Nephron (organoid): ENCODE data around the gene ZGPAT.

Experiments
- H3K27ac Mint-ChIP-seq, 3 experiments: 2 replicates each; pipeline ENCODE4 v1.8.0; 2020; ENCODE audit warnings: mixed read lengths in 3 of 3, mild to moderate bottlenecking in 2 of 3, moderate library complexity in 1 of 3
- H3K27me3 Mint-ChIP-seq: 2 replicates; pipeline ENCODE4 v1.8.0; 2021; ENCODE audit warnings: low read depth, mild to moderate bottlenecking, moderate library complexity, mixed read lengths
- H3K36me3 Mint-ChIP-seq: 2 replicates; pipeline ENCODE4 v1.8.0; 2020; ENCODE audit warnings: low read depth, mixed read lengths
- H3K4me1 Mint-ChIP-seq: 2 replicates; pipeline ENCODE4 v1.8.0; 2020; ENCODE audit warnings: mixed read lengths
- H3K4me3 Mint-ChIP-seq, 3 experiments: 2 replicates each; pipeline ENCODE4 v1.8.0; 2020; ENCODE audit warnings: mild to moderate bottlenecking in 3 of 3, mixed read lengths in 3 of 3, moderate library complexity in 2 of 3
- H3K9me3 Mint-ChIP-seq: 2 replicates; pipeline ENCODE4 v1.8.0; 2020; ENCODE audit warnings: mixed read lengths
- CTCF ChIP-seq, 3 experiments: fragments of 200-600 bp; sonication (generic); IDR thresholded peaks; one replicate each; pipeline ENCODE4 v1.5.0; 2021; ENCODE audit warnings: antibody characterized with exemption in 3 of 3; ENCODE audit not compliant: unreplicated experiment in 3 of 3

Gene ZGPAT

GRCh38 chr20:63766695-63767426 is 59.0 kb downstream of the ZGPAT start:
- TF ChIP-seq CTCF (IDR thresholded peaks at IDR 0.05; ENCODE audit: unreplicated experiment in 3 of 3): no peak
- Mint-ChIP-seq H3K4me1 (no peaks in the 10 kb centered on the region), H3K4me3 (no peak overlapping the region), H3K27me3 (no peaks in the 10 kb centered on the region), H3K27ac (no peak overlapping the region), H3K9me3 (no peaks in the 10 kb centered on the region), H3K36me3 (peaks cover 64% of the 10 kb centered on the region)

DNA sequence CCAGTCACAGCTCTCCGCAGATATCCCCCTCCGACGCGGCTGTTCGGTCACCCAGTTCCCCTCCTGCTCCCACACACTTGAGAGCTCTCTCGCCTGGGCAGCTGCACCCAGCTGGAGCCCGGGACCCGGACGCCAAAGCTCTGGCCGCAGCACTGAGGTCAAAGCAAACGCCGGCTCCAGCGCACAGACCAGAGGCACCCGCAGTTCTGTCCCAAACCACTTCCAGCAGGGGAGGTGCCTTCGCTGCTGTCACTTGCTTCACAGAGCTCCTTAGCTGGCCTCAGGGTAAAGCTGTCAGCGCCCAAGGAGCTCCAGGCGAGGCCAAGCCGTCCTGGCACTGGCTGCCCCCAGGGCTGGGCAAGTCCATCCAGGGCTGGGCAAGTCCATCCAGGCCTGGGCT is 59.6 kb downstream of the ZGPAT start:
- H3K36me3 Mint-ChIP-seq: peaks cover 59% of the 10 kb centered on the region
- no peak overlapping the region for H3K27ac Mint-ChIP-seq
- H3K4me3 Mint-ChIP-seq: no peak overlapping the region
- TF ChIP-seq CTCF (IDR thresholded peaks at IDR 0.05; ENCODE audit: unreplicated experiment in 3 of 3): no peak
- H3K9me3 Mint-ChIP-seq: no peaks in the 10 kb centered on the region
- no peaks in the 10 kb centered on the region for H3K4me1 Mint-ChIP-seq
- no peaks in the 10 kb centered on the region for H3K27me3 Mint-ChIP-seq

GRCh38 chr20:63767886-63768285 is 60.0 kb downstream of the ZGPAT start:
- Mint-ChIP-seq H3K27ac (no peak overlapping the region), H3K9me3 (no peaks in the 10 kb centered on the region), H3K4me1 (no peaks in the 10 kb centered on the region), H3K27me3 (no peaks in the 10 kb centered on the region), H3K4me3 (no peak overlapping the region), H3K36me3 (peaks cover 58% of the 10 kb centered on the region)
- TF ChIP-seq CTCF (IDR thresholded peaks at IDR 0.05; ENCODE audit: unreplicated experiment in 3 of 3): no peak

GRCh38 chr20:63768591-63769515 is 61.0 kb downstream of the ZGPAT start:
- Mint-ChIP-seq H3K9me3 (no peaks in the 10 kb centered on the region), H3K4me3 (no peak overlapping the region), H3K4me1 (no peaks in the 10 kb centered on the region), H3K27ac (no peak overlapping the region), H3K27me3 (no peaks in the 10 kb centered on the region), H3K36me3 (peaks cover 48% of the 10 kb centered on the region)
- TF ChIP-seq CTCF (IDR thresholded peaks at IDR 0.05; ENCODE audit: unreplicated experiment in 3 of 3): no peak

DNA sequence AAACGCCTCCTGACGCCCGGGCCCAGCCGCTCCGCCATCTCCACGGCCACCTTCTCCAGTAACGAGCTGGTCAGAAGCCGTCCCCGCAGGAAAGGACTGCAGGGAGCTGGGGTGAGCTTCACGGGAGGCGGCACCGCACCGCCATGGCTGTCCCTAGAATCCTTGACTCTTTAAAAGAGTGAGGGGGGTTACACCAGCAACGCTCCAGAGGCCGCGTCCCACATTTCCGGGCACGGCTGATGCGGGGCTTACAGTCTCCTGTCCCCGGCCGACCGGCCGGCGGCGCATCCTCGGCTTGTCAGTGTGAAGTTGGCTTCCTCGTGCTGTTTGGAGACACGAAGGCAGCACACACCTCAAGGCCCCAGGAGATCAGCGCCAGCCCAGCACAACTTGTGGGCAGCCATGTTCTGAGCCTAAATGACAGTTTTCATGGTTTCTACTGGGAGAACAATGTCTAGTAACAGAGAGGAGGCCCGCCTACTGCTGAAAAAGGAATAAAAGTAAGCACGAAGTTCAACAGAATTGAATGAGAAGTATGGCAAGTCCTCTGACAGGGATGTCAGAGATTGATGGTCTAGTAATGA is 62.1 kb downstream of the ZGPAT start:
- peaks cover 7% of the 10 kb centered on the region for H3K4me1 Mint-ChIP-seq
- H3K27me3 Mint-ChIP-seq: no peaks in the 10 kb centered on the region
- TF ChIP-seq CTCF (IDR thresholded peaks at IDR 0.05; ENCODE audit: unreplicated experiment in 3 of 3): no peak
- no peaks in the 10 kb centered on the region for H3K9me3 Mint-ChIP-seq
- no peak overlapping the region for H3K27ac Mint-ChIP-seq
- H3K4me3 Mint-ChIP-seq: no peak overlapping the region
- H3K36me3 Mint-ChIP-seq: peaks cover 49% of the 10 kb centered on the region
